Skeletal muscle tissue (tissue), 4 donors: ENCODE data around the gene CLEC19A. TPM values are rescaled to one million over a fixed set of nuclear protein-coding genes. Genes with fewer than 3 reads are reported as not detected.
"Not testable (repeated sequence)": the region's sequence is repeated elsewhere in the genome, so short reads cannot be mapped to it uniquely, and the experiment has no call there.

Source experiments
- H3K27ac ChIP-seq: one replicate; pipeline ENCODE4 v1.7.0; 2013; ENCODE audit warnings: mild to moderate bottlenecking, low read depth, low read length, inconsistent platforms
- H3K27me3 ChIP-seq, 3 donors: one replicate each; pipeline ENCODE4 v1.7.0; 2013; ENCODE audit warnings: low read length in 3 of 3; ENCODE audit not compliant: control insufficient read depth in 3 of 3, insufficient read depth in 3 of 3
- H3K36me3 ChIP-seq, 3 donors: one replicate each; pipeline ENCODE4 v1.7.0; 2013; ENCODE audit warnings: low read length in 3 of 3; ENCODE audit not compliant: control insufficient read depth in 3 of 3, insufficient read depth in 3 of 3
- H3K4me1 ChIP-seq, 3 donors: one replicate each; pipeline ENCODE4 v1.7.0; 2013; ENCODE audit warnings: low read length in 3 of 3, mild to moderate bottlenecking in 3 of 3; ENCODE audit not compliant: control insufficient read depth in 3 of 3, insufficient read depth in 3 of 3
- H3K4me3 ChIP-seq, 3 donors: one replicate each; pipeline ENCODE4 v1.7.0; 2013; ENCODE audit warnings: low read length in 3 of 3
- H3K9ac ChIP-seq, 3 donors: one replicate each; pipeline ENCODE4 v1.7.0; 2013; ENCODE audit warnings: low read length in 3 of 3, mild to moderate bottlenecking in 3 of 3, moderate library complexity in 2 of 3, low read depth in 1 of 3
- H3K9me3 ChIP-seq, 3 donors: one replicate each; pipeline ENCODE4 v1.7.0; 2013; ENCODE audit warnings: low read length in 3 of 3; ENCODE audit not compliant: control insufficient read depth in 3 of 3
- total RNA-seq: library from RNA; depleted of rRNA; stranded (reverse); fragments of >200 nt; gene quantifications from one replicate; pipeline ENCODE4 v1.2.3, GENCODE V29; 2014
- donor health status: Osteomylitis.

Gene CLEC19A
- total RNA-seq, 1 donor from 2014 or later, result not detected

- Histone ChIP-seq H3K36me3 (no peaks in the 10 kb centered on the region), H3K9me3 (no peaks in the 10 kb centered on the region), H3K27me3 (peaks cover 0 to 5% (median 0%) of the 10 kb centered on the region in 3 donors), H3K4me3 (no peak overlapping the region), H3K4me1 (no peaks in the 10 kb centered on the region), H3K27ac (no peak overlapping the region), H3K9ac (no peak overlapping the region)
Measured at GRCh38 chr16:19314718-19315425, 29.3 kb downstream of the CLEC19A start.

GRCh38 chr16:19315889-19316433, 30.4 kb downstream of the CLEC19A start:
- no peaks in the 10 kb centered on the region for H3K4me1 ChIP-seq
- peaks cover 0 to 5% (median 0%) of the 10 kb centered on the region in 3 donors for H3K27me3 ChIP-seq
- no peaks in the 10 kb centered on the region for H3K36me3 ChIP-seq
- H3K9ac ChIP-seq, result no peak overlapping the region
- H3K27ac ChIP-seq, result no peak overlapping the region
- H3K9me3 ChIP-seq, result no peaks in the 10 kb centered on the region
- no peak overlapping the region for H3K4me3 ChIP-seq

- H3K4me1 ChIP-seq, result no peaks in the 10 kb centered on the region
- no peaks in the 10 kb centered on the region for H3K36me3 ChIP-seq
- peaks cover 0 to 5% (median 0%) of the 10 kb centered on the region in 3 donors for H3K27me3 ChIP-seq
- no peak overlapping the region for H3K4me3 ChIP-seq
- no peaks in the 10 kb centered on the region for H3K9me3 ChIP-seq
- H3K27ac ChIP-seq, result no peak overlapping the region
- H3K9ac ChIP-seq, result no peak overlapping the region
Measured at GRCh38 chr16:19316846-19317245, 31.3 kb downstream of the CLEC19A start.

- H3K27ac ChIP-seq, H3K36me3 ChIP-seq, H3K9me3 ChIP-seq, H3K9ac ChIP-seq, H3K4me1 ChIP-seq, H3K27me3 ChIP-seq, H3K4me3 ChIP-seq: not testable (repeated sequence)
Measured at GRCh38 chr16:19321186-19321585, 35.7 kb downstream of the CLEC19A start.

- Histone ChIP-seq H3K9me3 (no peaks in the 10 kb centered on the region), H3K27me3 (no peaks in the 10 kb centered on the region), H3K4me1 (no peaks in the 10 kb centered on the region), H3K4me3 (no peak overlapping the region), H3K27ac (no peak overlapping the region), H3K36me3 (no peaks in the 10 kb centered on the region), H3K9ac (no peak overlapping the region)
Measured at GRCh38 chr16:19323596-19323995, 38.1 kb downstream of the CLEC19A start.

- H3K36me3 ChIP-seq, result no peaks in the 10 kb centered on the region
- no peak overlapping the region for H3K27ac ChIP-seq
- H3K9ac ChIP-seq, result no peak overlapping the region
- no peak overlapping the region for H3K4me3 ChIP-seq
- no peaks in the 10 kb centered on the region for H3K4me1 ChIP-seq
- no peaks in the 10 kb centered on the region for H3K27me3 ChIP-seq
- H3K9me3 ChIP-seq, result no peaks in the 10 kb centered on the region
Measured at GRCh38 chr16:19328364-19328763, 42.8 kb downstream of the CLEC19A start.

GRCh38 chr16:19329932-19330331, 44.4 kb downstream of the CLEC19A start:
- Histone ChIP-seq H3K36me3 (no peaks in the 10 kb centered on the region), H3K9me3 (peaks cover 0 to 2% (median 0%) of the 10 kb centered on the region in 3 donors), H3K27me3 (no peaks in the 10 kb centered on the region), H3K27ac (no peak overlapping the region), H3K9ac (no peak overlapping the region), H3K4me1 (no peaks in the 10 kb centered on the region), H3K4me3 (no peak overlapping the region)

- Histone ChIP-seq H3K27ac (no peak overlapping the region), H3K27me3 (peaks cover 0 to 3% (median 0%) of the 10 kb centered on the region in 3 donors), H3K9me3 (peaks cover 0 to 2% (median 0%) of the 10 kb centered on the region in 3 donors), H3K9ac (no peak overlapping the region), H3K4me3 (no peak overlapping the region), H3K36me3 (no peaks in the 10 kb centered on the region), H3K4me1 (no peaks in the 10 kb centered on the region)
Measured at GRCh38 chr16:19330841-19331397, 45.4 kb downstream of the CLEC19A start.

GRCh38 chr16:19331794-19332193, 46.3 kb downstream of the CLEC19A start:
- Histone ChIP-seq H3K27me3 (peaks cover 0 to 3% (median 0%) of the 10 kb centered on the region in 3 donors), H3K36me3 (no peaks in the 10 kb centered on the region), H3K4me1 (no peaks in the 10 kb centered on the region), H3K27ac (no peak overlapping the region), H3K9me3 (peaks cover 0 to 2% (median 0%) of the 10 kb centered on the region in 3 donors), H3K9ac (no peak overlapping the region), H3K4me3 (no peak overlapping the region)

- H3K4me3 ChIP-seq, result no peak overlapping the region
Measured at GRCh38 chr16:19338335-19338734, 52.8 kb downstream of the CLEC19A start.

More at GRCh38 chr16:19338335-19338734, 52.8 kb downstream of the CLEC19A start:
- Histone ChIP-seq H3K27ac (no peak overlapping the region), H3K4me1 (no peaks in the 10 kb centered on the region), H3K9ac (no peak overlapping the region), H3K36me3 (no peaks in the 10 kb centered on the region), H3K9me3 (peaks cover 0 to 2% (median 0%) of the 10 kb centered on the region in 3 donors), H3K27me3 (peaks cover 0 to 3% (median 0%) of the 10 kb centered on the region in 3 donors)
